Calu3 (cell line): ENCODE data around the gene FAM171A2. TPM values are rescaled to one million over a fixed set of nuclear protein-coding genes. Genes with fewer than 3 reads are reported as not detected.
A peak's percentile ranks its signal among the peaks of the same experiment; 100 is the strongest.

Source experiments
- BruUV-seq: library from RNA; stranded (reverse); fragments of 400-500 nt; replicated peaks from 2 replicates; lab custom pipeline; 2021; lab: Mats Ljungman, UMichigan
- CTCF ChIA-PET: fragments of 300-600 bp; sonication (Branson Sonifier 250); formaldehyde crosslinking; loops from one replicate; lab custom pipeline; 2022; ENCODE audit warnings: antibody characterized with exemption; lab: Charles Lee
- DNase-seq: peaks from one replicate; pipeline ENCODE4 v3.0.0; 2022
- H3K27ac Mint-ChIP-seq: one replicate; pipeline ENCODE4 v1.8.0; 2022; ENCODE audit warnings: mixed read lengths; ENCODE audit not compliant: unreplicated experiment
- H3K27me3 Mint-ChIP-seq: one replicate; pipeline ENCODE4 v1.8.0; 2022; ENCODE audit warnings: mixed read lengths; ENCODE audit not compliant: unreplicated experiment
- H3K36me3 Mint-ChIP-seq: one replicate; pipeline ENCODE4 v1.8.0; 2022; ENCODE audit warnings: mild to moderate bottlenecking, moderate library complexity, mixed read lengths; ENCODE audit not compliant: insufficient read depth, unreplicated experiment
- H3K4me1 Mint-ChIP-seq: one replicate; pipeline ENCODE4 v1.8.0; 2022; ENCODE audit warnings: mild to moderate bottlenecking, low read depth, mixed read lengths; ENCODE audit not compliant: unreplicated experiment
- H3K4me3 Mint-ChIP-seq: one replicate; pipeline ENCODE4 v1.8.0; 2022; ENCODE audit warnings: mild to moderate bottlenecking, low read depth, moderate library complexity, mixed read lengths; ENCODE audit not compliant: unreplicated experiment
- H3K9me3 Mint-ChIP-seq: one replicate; pipeline ENCODE4 v1.8.0; 2022; ENCODE audit warnings: low read depth, mixed read lengths; ENCODE audit not compliant: unreplicated experiment
- intact Hi-C: fragments of 100-400 bp; cut with micrococcal nuclease; formaldehyde crosslinking; loops from one replicate; pipeline ENCODE4 v1.10.0; 2022; ENCODE audit not compliant: unreplicated experiment
- total RNA-seq: library from RNA; stranded (reverse); gene quantifications from 2 replicates; pipeline ENCODE4 v1.2.3, GENCODE V29; 2022
- TF ChIP-seq, protein P1 (sequence below): fragments of 200-600 bp; IDR thresholded peaks from one replicate; pipeline ENCODE4 v1.8.0; 2022; ENCODE audit warnings: antibody characterized with exemption; ENCODE audit not compliant: unreplicated experiment

Gene FAM171A2
- total RNA-seq, 1 experiment from 2014 or later, result 2.0 TPM

GRCh38 chr17:44389281-44389680 is 25.6 kb upstream of the FAM171A2 start, which contains the start of gene ITGA2B:
Gene ITGA2B (minus strand): TSS chr17:44389649. CDS start chr17:44389473, 176 bp downstream.
- intact Hi-C loops, result no loop called here
- Mint-ChIP-seq H3K9me3 (no peaks in the 10 kb centered on the region), H3K4me3 (no peak within 1 kb of the TSS), H3K27ac (no peak within 1 kb of the TSS), H3K27me3 (peaks cover 6% of the 10 kb centered on the region), H3K36me3 (peaks cover 31% of the 10 kb centered on the region), H3K4me1 (peaks cover 7% of the 10 kb centered on the region)
- CTCF ChIA-PET, result no interaction called here
- no peak for DNase-seq
- BruUV-seq, result no TSS peak
- TF ChIP-seq, protein P1, sequence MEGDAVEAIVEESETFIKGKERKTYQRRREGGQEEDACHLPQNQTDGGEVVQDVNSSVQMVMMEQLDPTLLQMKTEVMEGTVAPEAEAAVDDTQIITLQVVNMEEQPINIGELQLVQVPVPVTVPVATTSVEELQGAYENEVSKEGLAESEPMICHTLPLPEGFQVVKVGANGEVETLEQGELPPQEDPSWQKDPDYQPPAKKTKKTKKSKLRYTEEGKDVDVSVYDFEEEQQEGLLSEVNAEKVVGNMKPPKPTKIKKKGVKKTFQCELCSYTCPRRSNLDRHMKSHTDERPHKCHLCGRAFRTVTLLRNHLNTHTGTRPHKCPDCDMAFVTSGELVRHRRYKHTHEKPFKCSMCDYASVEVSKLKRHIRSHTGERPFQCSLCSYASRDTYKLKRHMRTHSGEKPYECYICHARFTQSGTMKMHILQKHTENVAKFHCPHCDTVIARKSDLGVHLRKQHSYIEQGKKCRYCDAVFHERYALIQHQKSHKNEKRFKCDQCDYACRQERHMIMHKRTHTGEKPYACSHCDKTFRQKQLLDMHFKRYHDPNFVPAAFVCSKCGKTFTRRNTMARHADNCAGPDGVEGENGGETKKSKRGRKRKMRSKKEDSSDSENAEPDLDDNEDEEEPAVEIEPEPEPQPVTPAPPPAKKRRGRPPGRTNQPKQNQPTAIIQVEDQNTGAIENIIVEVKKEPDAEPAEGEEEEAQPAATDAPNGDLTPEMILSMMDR, result no peak

DNA sequence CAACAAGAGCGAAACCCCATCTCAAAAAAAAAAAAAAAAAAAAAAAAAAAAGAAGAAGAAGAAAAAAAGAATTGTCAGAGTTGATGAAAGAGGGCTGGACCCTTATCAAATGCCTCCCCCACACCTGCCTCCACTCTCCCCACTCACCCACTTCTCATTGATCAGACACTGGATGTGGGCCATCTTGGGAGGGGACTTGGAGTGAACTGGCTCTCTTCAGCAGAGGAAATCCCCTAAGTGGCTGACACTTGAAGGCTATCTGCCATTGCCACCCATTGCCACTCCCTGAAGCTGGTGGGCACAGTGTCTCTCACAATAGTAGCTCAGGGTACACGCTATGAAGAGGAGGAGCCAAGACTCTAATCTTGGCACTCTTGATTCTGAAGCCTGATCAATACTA is 24.2 kb upstream of the FAM171A2 start:
- CTCF ChIA-PET, result interaction anchor here (0.6 to 0.7 kb wide), 3 partner anchors 9 to 164 kb away, joined by 3 to 6 read pairs (median 5); no protein-coding TSS in a partner anchor
- no peak overlapping the region for H3K27ac Mint-ChIP-seq

DNA sequence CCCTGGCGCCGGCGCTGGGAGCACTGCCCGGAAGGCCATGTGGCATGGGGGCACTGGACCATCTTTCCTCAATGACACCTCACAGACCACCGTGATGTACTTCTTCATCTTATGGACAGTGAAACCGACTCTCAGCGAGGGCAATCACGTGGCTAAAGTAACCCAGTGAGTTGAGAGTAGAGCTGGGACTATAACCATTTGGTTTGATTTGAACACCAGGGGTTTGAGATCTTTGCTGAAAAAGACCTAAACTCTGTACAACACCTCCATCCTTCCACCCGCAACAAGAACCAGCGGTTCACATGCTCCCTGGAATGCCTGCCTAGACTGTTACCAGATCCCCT is 22.5 kb upstream of the FAM171A2 start:
- no peak for DNase-seq
- Mint-ChIP-seq H3K36me3 (peaks cover 19% of the 10 kb centered on the region), H3K4me1 (peaks cover 7% of the 10 kb centered on the region), H3K9me3 (no peaks in the 10 kb centered on the region), H3K27me3 (peaks cover 37% of the 10 kb centered on the region), H3K4me3 (peak overlapping the region; percentile 69), H3K27ac (no peak overlapping the region)
- BruUV-seq, result no TSS peak
- TF ChIP-seq, protein P1, result no peak
- CTCF ChIA-PET, result no interaction called here
- intact Hi-C loops, result no loop called here

More for the DNA sequence above, 24.2 kb upstream of the FAM171A2 start:
- no peak for DNase-seq
- Mint-ChIP-seq H3K27me3 (peaks cover 21% of the 10 kb centered on the region), H3K4me3 (no peak overlapping the region), H3K9me3 (no peaks in the 10 kb centered on the region), H3K4me1 (peaks cover 7% of the 10 kb centered on the region), H3K36me3 (peaks cover 25% of the 10 kb centered on the region)
- TF ChIP-seq, protein P1, result no peak
- no TSS peak for BruUV-seq
- intact Hi-C loops, result no loop called here

DNA sequence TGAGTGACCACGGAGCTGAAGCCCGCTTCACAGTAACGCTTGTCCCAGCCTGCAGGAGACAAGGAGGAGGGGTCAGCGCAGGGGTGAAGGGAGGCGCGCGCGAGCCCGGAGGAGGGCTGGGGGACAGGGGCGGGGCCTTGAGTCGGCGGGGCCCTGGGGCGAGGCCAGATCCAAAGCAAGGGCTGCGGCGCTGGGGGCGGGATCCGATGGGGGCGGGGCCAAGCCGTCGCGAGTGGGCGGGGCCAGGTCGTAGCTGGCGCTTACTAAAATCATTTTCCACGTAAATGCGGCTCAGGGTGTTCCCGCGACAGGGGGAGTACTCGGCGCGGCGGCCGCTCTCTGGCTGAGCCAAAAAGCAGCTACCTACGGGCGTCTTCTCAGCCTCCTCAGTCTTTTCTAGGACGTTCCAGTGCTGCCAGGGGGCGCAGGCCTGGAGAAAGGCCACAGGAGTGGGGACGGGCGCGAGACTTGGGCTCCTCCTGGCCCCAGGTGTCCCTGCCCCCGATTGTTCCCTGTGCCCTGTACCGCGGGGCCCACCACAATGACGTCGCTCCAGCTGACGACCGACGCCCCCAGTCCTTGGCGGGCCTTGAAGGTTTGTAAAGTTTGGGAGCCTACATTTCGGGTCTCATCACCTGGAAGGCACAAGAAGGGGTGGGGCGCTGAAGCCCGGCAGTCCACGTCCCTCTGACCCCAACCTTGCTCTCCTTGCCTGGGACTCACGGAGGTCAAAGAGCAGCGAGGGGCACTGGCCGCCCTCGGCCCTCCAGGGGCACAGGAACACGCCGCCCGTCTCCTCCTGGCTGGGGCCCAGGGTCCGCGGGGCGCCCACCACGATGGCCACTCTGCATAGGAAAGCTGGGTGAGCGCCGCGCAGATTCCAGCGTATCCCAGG is 21.9 kb upstream of the FAM171A2 start:
- peaks cover 37% of the 10 kb centered on the region for H3K27me3 Mint-ChIP-seq
- H3K4me3 Mint-ChIP-seq, result peak overlapping the region; percentile 69
- DNase-seq, result peak; percentile 91
- peaks cover 7% of the 10 kb centered on the region for H3K4me1 Mint-ChIP-seq
- H3K36me3 Mint-ChIP-seq, result peaks cover 19% of the 10 kb centered on the region
- no peaks in the 10 kb centered on the region for H3K9me3 Mint-ChIP-seq
- TF ChIP-seq, protein P1, result no peak
- CTCF ChIA-PET, result interaction anchor here (0.6 to 1.3 kb wide), 5 partner anchors 22 to 344 kb away, joined by 3 to 10 read pairs (median 7); partner anchors contain the start of gene FAM171A2
- intact Hi-C loops, result no loop called here
- H3K27ac Mint-ChIP-seq, result no peak overlapping the region
- no TSS peak for BruUV-seq
